HuH-7.5 (cell line): ENCODE results near the gene ANKRD34A.
A peak's percentile ranks its signal among the peaks of the same experiment; 100 is the strongest.
"Not testable (repeated sequence)": the region's sequence is repeated elsewhere in the genome, so short reads cannot be mapped to it uniquely, and the experiment has no call there.

ENCODE experiments used
- DNase-seq: peaks from one replicate; pipeline ENCODE4 v3.0.0; 2011; ENCODE audit warnings: low spot score

Gene ANKRD34A

GRCh38 chr1:145942871-145943270 is 21.5 kb downstream of the ANKRD34A start:
- DNase-seq, result no peak

DNA sequence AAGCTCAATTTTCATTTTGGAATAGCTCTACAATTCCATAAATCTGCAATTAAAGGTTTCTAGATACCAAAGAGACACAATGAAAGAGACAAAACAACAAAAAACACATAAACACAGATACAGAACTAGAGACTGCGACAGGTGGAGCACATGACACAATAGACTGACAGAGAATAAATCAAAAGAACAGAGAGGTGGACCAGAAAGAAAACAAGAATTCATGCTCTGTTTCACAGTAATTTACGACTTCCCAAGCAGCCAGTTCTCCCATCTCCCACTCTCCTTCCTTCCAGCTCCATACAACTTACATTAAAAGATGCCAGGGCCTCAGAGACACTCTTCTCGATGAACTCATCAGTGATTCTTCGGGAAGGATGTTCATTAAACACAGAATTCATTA is 22.0 kb downstream of the ANKRD34A start:
- no peak for DNase-seq

DNA sequence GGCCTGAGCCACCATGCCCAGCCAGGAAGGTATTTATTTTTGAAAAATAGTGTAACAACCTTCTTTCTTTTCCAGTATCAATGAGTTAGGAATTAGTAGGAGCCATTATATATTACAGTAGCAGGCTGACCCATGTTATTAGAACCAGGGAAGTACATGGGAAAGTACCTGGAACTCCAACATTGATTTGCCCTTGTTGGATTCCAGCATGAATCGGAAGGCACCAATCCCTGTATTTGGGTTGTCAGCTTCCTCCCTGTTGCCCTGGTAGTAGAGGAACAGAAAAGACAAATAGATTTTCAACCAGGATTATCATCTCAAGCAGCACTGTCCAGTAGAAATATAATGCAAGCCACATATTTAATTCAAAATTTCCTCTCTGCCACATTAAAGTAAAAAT is 26.9 kb downstream of the ANKRD34A start:
- DNase-seq, result no peak

GRCh38 chr1:145936247-145936646 is 28.1 kb downstream of the ANKRD34A start:
- DNase-seq, result no peak

GRCh38 chr1:145935708-145936107 is 28.7 kb downstream of the ANKRD34A start:
- no peak for DNase-seq

- not testable (repeated sequence) for DNase-seq
Observed at GRCh38 chr1:145932522-145933009, 31.8 kb downstream of the ANKRD34A start.

- no peak for DNase-seq
Observed at GRCh38 chr1:145927916-145928643, 36.3 kb downstream of the ANKRD34A start.

GRCh38 chr1:145927063-145927886 is 37.1 kb downstream of the ANKRD34A start, which contains the start of gene RBM8A:
Gene RBM8A, minus strand, starts transcription at chr1:145927484. Its CDS starts 58 bp downstream, at chr1:145927426.
- peak; percentile 68 for DNase-seq

GRCh38 chr1:145926686-145927062 is 37.7 kb downstream of the ANKRD34A start:
- no peak for DNase-seq

DNA sequence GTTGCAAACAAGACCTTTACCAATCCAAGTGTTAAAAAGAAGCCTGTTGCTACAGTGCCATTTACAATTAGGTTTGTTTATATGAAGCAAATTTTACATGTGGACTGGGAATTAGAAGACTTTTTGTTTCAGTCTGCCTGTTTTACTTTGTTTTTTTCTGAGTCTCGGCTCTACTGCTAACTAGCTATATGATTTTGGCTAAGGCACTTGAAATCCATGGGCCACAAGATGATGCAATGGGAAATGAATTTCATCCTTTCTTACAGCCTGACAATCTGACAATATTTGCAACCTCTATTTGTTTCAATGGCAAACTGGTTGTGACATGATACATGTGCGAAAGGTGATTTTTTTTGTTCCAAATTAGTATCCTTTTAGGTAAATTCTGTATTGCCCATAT is 42.1 kb downstream of the ANKRD34A start:
- no peak for DNase-seq

DNA sequence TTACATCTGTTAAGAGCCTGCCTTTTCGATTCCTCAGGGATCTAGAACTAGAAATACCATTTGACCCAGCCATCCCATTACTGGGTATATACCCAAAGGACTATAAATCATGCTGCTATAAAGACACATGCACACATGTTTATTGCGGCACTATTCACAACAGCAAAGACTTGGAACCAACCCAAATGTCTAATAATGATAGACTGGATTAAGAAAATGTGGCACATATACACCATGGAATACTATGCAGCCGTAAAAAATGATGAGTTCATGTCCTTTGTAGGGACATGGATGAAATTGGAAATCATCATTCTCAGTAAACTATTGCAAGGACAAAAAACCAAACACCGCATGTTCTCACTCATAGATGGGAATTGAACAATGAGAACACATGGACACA is 44.1 kb downstream of the ANKRD34A start:
- DNase-seq, result not testable (repeated sequence)

GRCh38 chr1:145918992-145919939 is 45.1 kb downstream of the ANKRD34A start:
- peak; percentile 46 for DNase-seq

GRCh38 chr1:145918144-145918991 is 46.0 kb downstream of the ANKRD34A start, which contains the start of gene PEX11B:
Gene PEX11B, minus strand, starts transcription at chr1:145918717. Its CDS starts 29 bp downstream, at chr1:145918688.
- peak; percentile 63 for DNase-seq

DNA sequence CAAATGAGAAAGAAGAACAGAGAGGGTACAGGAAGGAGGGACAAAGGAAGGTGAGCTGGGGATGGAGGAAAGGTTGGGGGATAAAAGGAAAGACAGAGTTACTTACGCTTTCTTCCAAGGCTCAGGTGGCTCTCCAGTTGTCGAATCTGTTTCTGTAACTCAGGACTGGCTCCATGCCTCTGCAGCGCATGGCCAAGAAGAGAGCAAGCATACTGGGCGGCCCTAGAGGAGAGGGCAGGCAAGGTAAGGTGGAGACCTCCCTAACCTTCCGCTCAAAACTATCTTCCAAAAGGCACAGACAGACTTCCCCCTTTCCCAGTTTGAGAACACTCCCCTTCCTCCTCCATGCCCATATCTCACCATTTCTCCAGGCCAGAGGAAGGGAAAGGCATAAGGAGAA is 46.8 kb downstream of the ANKRD34A start:
- no peak for DNase-seq

GRCh38 chr1:145916745-145917144 is 47.6 kb downstream of the ANKRD34A start:
- no peak for DNase-seq

GRCh38 chr1:145912128-145912641 is 52.2 kb downstream of the ANKRD34A start:
- no peak for DNase-seq
